Measurements from ENCODE around the gene ZNF19. TPM values are rescaled to one million over a fixed set of nuclear protein-coding genes. Genes with fewer than 3 reads are reported as not detected.

Gene ZNF19
- total RNA-seq, 1 experiment from 2014 or later, result 4.7 TPM

DNA sequence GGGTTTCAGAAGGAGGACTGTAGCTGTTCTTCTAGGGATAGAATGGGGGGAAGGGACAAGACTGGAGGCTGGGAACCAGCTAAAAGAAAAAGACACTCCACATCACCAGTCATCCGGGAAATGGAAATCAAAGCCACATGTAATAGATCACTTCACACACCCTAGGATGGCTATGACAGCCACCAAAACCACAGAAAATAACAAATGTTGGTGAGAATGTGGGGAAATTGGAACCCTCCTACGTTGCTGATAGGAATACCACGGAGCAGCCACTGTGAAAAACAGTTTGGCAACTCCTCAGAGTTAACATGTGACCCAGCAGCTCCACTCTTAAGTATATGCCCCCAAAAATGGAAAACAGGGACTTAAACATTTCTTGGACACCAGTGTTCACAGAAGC lies 49.6 kb downstream of the ZNF19 start:
- Histone ChIP-seq H2BK15ac (ENCODE audit: low read depth, low read length) (no peak overlapping the region), H3K4me2 (ENCODE audit: insufficient read depth, insufficient read length, low read length) (no peak overlapping the region), H2AFZ (ENCODE audit: low read length) (no peak overlapping the region), H3K18ac (ENCODE audit: insufficient read length, low read depth, low read length) (no peak overlapping the region), H3K79me2 (ENCODE audit: insufficient read depth, low read length) (no peaks in the 10 kb centered on the region), H3K56ac (ENCODE audit: insufficient read length, low read depth, low read length) (no peak overlapping the region), H4K20me1 (ENCODE audit: control insufficient read depth, insufficient read depth, insufficient read length) (no peaks in the 10 kb centered on the region), H3K4me1 (ENCODE audit: insufficient read depth, low read length) (no peaks in the 10 kb centered on the region), H4K5ac (ENCODE audit: insufficient read length, low read depth, low read length) (no peak overlapping the region), H3K14ac (ENCODE audit: insufficient read depth, low read length) (no peak overlapping the region), H3K23me2 (ENCODE audit: insufficient read length, low read depth, low read length, poor library complexity, severe bottlenecking) (no peaks in the 10 kb centered on the region), H3K4ac (ENCODE audit: low read depth, low read length) (no peak overlapping the region), H4K8ac (replicated peaks; ENCODE audit: insufficient read length, low read depth, low read length) (no peak overlapping the region), H2AK5ac (ENCODE audit: insufficient read length, low read length) (no peak overlapping the region), H3K27ac (ENCODE audit: insufficient read length, low read depth, low read length) (no peak overlapping the region), H3K23ac (ENCODE audit: insufficient read length, low read depth, low read length) (no peak overlapping the region), H2BK120ac (ENCODE audit: low read depth, low read length, poor library complexity, severe bottlenecking) (no peak overlapping the region), H3K79me1 (ENCODE audit: insufficient read depth, low read depth, low read length, poor library complexity, severe bottlenecking) (no peaks in the 10 kb centered on the region), H2BK20ac (ENCODE audit: low read depth, low read length, poor library complexity, severe bottlenecking) (no peak overlapping the region), H3K9ac (ENCODE audit: extremely low read depth, insufficient read length, low read length) (no peak overlapping the region), H4K91ac (ENCODE audit: insufficient read length, low read depth, low read length) (no peak overlapping the region), H2BK12ac (ENCODE audit: insufficient read length, low read depth, low read length) (no peak overlapping the region), H3T11ph (ENCODE audit: low read length) (no peak overlapping the region), H3K27me3 (ENCODE audit: insufficient read depth, low read length) (no peaks in the 10 kb centered on the region), H3K9me3 (ENCODE audit: control insufficient read depth, low read depth, low read length) (no peaks in the 10 kb centered on the region), H2BK5ac (ENCODE audit: insufficient read length, low read length) (no peak overlapping the region)
- no peak for DNase-seq
- TF ChIP-seq, protein P1, sequence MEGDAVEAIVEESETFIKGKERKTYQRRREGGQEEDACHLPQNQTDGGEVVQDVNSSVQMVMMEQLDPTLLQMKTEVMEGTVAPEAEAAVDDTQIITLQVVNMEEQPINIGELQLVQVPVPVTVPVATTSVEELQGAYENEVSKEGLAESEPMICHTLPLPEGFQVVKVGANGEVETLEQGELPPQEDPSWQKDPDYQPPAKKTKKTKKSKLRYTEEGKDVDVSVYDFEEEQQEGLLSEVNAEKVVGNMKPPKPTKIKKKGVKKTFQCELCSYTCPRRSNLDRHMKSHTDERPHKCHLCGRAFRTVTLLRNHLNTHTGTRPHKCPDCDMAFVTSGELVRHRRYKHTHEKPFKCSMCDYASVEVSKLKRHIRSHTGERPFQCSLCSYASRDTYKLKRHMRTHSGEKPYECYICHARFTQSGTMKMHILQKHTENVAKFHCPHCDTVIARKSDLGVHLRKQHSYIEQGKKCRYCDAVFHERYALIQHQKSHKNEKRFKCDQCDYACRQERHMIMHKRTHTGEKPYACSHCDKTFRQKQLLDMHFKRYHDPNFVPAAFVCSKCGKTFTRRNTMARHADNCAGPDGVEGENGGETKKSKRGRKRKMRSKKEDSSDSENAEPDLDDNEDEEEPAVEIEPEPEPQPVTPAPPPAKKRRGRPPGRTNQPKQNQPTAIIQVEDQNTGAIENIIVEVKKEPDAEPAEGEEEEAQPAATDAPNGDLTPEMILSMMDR (conservative IDR thresholded peaks at IDR 0.05), result no peak
- H3K27me3 Mint-ChIP-seq (ENCODE audit: low read depth), result peaks cover 14% of the 10 kb centered on the region
- peaks cover 0 to 3% of the 10 kb centered on the region in 2 experiments; a peak in 1 of 4 replicates for H3K4me1 Mint-ChIP-seq
- no CpG with 5 or more reads among the region's 3 CpGs for WGBS (ENCODE audit: extremely low coverage, insufficient read length, low lambda C conversion rate)
- peaks cover 0 to 6% (median 3%) of the 10 kb centered on the region in 3 experiments; a peak in 4 of 7 replicates for H3K36me3 Mint-ChIP-seq (ENCODE audit: insufficient read depth in 1 of 3, low read depth in 3 of 3)
- no peak overlapping the region for H3K27ac Mint-ChIP-seq
- peaks cover 7 to 9% of the 10 kb centered on the region in 2 experiments for H3K9me3 Mint-ChIP-seq
- H3K4me3 Mint-ChIP-seq, result no peak overlapping the region

All from H9 (cell line).